VCaP (cell line): ENCODE measurements around the gene PRKCA.
"Not testable (repeated sequence)": the region's sequence is repeated elsewhere in the genome, so short reads cannot be mapped to it uniquely, and the experiment has no call there.

Experiments used
- H3K27ac ChIP-seq: fragments of 450-650 bp; 2 replicates; pipeline ENCODE4 v1.5.1; 2017
- TF ChIP-seq, protein P1 (sequence below): fragments of 450-650 bp; conservative IDR thresholded peaks from 2 replicates; pipeline ENCODE4 v1.5.1; 2017; ENCODE audit warnings: mild to moderate bottlenecking, moderate library complexity

Gene PRKCA

DNA sequence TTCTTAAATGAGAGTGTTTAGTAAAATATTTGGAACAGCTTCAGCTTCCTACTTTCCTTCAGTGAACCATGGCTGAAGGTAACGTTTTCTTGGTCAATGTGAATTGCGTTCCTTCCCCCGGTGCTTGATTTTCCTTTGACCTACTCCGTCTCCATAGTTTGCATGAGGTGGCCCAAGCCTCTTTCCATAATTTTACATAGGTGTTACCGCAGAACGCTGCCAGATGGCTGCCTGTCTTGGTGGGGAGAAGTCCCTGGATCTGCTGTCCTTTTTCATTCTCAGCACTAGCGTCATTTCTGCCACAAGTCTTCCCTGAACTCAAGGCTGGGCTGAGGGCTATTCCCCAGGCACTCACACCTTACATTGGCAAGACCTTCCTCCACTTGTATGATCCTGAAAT, 178.4 kb downstream of the PRKCA start:
- TF ChIP-seq, protein P1, sequence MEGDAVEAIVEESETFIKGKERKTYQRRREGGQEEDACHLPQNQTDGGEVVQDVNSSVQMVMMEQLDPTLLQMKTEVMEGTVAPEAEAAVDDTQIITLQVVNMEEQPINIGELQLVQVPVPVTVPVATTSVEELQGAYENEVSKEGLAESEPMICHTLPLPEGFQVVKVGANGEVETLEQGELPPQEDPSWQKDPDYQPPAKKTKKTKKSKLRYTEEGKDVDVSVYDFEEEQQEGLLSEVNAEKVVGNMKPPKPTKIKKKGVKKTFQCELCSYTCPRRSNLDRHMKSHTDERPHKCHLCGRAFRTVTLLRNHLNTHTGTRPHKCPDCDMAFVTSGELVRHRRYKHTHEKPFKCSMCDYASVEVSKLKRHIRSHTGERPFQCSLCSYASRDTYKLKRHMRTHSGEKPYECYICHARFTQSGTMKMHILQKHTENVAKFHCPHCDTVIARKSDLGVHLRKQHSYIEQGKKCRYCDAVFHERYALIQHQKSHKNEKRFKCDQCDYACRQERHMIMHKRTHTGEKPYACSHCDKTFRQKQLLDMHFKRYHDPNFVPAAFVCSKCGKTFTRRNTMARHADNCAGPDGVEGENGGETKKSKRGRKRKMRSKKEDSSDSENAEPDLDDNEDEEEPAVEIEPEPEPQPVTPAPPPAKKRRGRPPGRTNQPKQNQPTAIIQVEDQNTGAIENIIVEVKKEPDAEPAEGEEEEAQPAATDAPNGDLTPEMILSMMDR, result no peak
- no peak overlapping the region for H3K27ac ChIP-seq

DNA sequence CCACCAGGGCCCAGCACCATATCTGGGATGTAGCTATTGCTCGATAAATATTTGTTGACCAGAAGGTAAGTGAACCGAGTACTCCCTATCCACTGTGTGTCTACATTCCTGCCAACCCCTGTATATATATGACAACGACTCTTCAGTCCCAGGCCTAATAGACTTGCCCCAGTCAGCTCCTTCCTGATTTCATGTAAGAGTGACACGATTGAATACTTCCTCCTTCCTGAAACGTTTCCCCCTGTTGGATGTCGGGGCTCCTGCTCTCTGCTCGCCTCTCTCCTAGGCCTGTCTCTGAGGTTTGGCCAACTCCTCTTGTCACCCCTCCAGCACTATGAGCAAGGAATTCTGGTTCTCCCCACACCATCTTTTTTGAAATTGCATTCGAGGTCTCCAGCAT, 178.9 kb downstream of the PRKCA start:
- TF ChIP-seq, protein P1, result no peak
- no peak overlapping the region for H3K27ac ChIP-seq

GRCh38 chr17:66483906-66484305, 181.5 kb downstream of the PRKCA start:
- H3K27ac ChIP-seq, result no peak overlapping the region
- TF ChIP-seq, protein P1, result no peak

DNA sequence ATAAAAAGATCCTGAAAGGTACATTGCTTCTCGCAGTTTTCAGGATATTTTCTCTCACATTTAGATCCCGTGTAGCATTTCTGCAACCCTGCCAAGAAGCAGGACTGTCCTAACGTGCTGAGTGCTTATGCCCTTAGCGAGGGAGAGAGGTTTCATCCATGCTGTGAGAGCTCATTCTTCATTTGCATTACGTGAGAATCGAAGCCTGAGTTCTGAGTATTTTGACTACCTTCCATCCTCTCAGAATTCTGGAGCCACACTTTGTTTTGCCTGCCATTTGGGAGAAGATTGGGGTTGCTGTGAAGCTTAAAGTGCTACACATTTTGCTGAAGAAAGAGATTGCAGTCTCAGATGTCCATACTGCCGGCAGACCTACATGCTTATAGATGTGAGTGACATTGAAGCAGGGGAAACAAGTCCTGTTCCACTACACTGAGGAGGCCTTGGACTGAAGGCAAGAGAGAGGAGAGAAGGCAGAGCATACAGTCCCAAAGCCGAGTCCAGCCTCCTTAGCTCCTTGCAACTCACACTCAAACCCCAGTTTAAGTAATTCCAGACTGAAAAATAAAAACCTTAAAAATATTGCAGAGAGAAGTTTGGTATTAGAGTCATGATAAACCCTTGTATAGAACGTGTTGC, 183.0 kb downstream of the PRKCA start:
- H3K27ac ChIP-seq, result no peak overlapping the region
- TF ChIP-seq, protein P1, result no peak

GRCh38 chr17:66487121-66487520, 184.7 kb downstream of the PRKCA start:
- TF ChIP-seq, protein P1, result no peak
- H3K27ac ChIP-seq, result no peak overlapping the region

GRCh38 chr17:66487981-66488468, 185.6 kb downstream of the PRKCA start:
- TF ChIP-seq, protein P1, result no peak
- H3K27ac ChIP-seq, result no peak overlapping the region

- H3K27ac ChIP-seq, result no peak overlapping the region
- TF ChIP-seq, protein P1, result no peak
Measured at GRCh38 chr17:66488864-66489263, 186.5 kb downstream of the PRKCA start.

DNA sequence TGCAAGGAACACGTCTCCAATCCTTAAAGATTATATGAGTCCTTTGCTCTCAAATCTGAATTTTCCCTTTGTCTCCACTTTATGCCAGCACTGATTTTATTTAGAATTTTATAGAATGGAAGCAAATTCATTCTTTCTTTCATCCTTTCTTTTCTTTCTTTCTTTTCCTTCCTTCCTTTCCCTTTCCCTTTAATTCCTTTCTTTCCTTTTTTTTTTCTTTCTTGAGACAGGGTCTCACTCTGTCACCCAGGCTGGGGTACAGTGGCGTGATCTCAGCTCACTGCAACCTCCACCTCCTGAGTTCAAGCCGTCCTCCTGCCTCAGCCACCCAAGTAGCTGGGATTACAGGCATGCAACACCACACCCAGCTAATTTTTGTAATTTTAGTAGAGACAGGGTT, 187.2 kb downstream of the PRKCA start:
- H3K27ac ChIP-seq, result not testable (repeated sequence)
